Subcutaneous adipose tissue (tissue), 4 donors: ENCODE results near the gene CCDC117. TPM values are rescaled to one million over a fixed set of nuclear protein-coding genes. Genes with fewer than 3 reads are reported as not detected.

Source experiments
- total RNA-seq, 4 donors: library from RNA; depleted of rRNA; stranded (reverse); fragments of >200 nt; gene quantifications; one replicate each; pipeline ENCODE4 v1.1.0, GENCODE V29; 2016
- TF ChIP-seq, protein P1 (sequence below): fragments of 450-650 bp; IDR thresholded peaks from one replicate; pipeline ENCODE4 v1.5.1; 2016; ENCODE audit warnings: low read depth, mild to moderate bottlenecking, control low read depth, antibody characterized with exemption, moderate library complexity

CCDC117 gene
- total RNA-seq, 4 donors from 2014 or later: 17.1 to 21.5 (median 18.4) TPM

DNA sequence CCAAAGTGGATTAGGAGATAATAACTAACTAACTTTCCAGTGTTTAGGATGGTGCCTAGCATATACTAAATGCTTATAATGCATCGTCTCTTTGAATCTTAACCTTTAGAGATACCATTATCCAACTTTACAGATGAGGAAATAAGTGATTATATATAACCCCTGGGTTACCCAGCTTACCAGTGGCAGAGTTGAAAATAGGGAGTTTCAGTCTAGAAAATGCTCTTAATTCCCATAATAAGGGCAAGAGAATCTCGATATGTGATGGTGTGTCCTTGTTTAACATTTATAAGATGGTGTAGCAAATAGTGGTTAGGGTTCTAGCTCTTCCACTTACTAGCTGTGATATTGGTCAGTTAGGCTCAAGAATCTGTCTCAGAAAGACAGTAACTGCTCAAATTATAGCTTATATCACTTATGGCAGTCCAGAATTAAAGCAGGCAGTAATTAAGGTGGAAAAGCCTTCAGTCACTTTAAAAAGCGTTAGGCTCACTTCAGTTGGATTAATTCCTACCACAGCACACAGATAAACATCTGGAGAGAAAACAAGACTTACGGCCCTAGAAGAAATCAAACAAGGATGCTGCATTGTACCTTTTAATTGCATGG, 21.6 kb downstream of the CCDC117 start:
- TF ChIP-seq, protein P1, sequence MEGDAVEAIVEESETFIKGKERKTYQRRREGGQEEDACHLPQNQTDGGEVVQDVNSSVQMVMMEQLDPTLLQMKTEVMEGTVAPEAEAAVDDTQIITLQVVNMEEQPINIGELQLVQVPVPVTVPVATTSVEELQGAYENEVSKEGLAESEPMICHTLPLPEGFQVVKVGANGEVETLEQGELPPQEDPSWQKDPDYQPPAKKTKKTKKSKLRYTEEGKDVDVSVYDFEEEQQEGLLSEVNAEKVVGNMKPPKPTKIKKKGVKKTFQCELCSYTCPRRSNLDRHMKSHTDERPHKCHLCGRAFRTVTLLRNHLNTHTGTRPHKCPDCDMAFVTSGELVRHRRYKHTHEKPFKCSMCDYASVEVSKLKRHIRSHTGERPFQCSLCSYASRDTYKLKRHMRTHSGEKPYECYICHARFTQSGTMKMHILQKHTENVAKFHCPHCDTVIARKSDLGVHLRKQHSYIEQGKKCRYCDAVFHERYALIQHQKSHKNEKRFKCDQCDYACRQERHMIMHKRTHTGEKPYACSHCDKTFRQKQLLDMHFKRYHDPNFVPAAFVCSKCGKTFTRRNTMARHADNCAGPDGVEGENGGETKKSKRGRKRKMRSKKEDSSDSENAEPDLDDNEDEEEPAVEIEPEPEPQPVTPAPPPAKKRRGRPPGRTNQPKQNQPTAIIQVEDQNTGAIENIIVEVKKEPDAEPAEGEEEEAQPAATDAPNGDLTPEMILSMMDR: no peak

DNA sequence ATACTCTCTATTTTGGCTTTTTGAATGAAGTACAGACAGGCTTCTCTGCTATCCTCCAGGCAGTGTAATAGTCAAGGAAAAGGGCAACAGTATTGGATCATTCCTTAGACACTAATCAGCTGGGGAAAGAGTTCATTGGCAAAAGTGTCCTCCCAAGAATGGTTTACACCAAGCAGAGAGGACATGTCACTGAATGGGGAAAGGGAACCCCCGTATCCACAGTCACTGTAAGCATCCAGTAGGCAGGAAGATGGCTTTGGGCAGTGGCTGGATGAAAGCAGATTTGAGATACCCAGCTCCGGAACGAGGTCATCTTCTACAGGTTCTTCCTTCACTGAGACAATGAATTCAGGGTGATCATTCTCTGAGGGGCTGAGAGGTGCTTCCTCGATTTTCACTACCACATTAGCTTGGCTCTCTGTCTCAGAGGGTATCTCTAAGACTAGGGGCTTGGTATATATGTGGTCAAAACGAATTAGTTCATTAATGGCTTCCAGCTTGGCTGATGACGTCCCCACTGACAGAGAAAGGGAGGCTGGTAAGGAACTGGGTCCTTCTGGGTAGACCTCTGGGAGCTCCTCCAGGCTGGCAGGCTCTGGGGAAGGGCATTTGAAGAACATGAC, 22.7 kb downstream of the CCDC117 start:
- TF ChIP-seq, protein P1: no peak

DNA sequence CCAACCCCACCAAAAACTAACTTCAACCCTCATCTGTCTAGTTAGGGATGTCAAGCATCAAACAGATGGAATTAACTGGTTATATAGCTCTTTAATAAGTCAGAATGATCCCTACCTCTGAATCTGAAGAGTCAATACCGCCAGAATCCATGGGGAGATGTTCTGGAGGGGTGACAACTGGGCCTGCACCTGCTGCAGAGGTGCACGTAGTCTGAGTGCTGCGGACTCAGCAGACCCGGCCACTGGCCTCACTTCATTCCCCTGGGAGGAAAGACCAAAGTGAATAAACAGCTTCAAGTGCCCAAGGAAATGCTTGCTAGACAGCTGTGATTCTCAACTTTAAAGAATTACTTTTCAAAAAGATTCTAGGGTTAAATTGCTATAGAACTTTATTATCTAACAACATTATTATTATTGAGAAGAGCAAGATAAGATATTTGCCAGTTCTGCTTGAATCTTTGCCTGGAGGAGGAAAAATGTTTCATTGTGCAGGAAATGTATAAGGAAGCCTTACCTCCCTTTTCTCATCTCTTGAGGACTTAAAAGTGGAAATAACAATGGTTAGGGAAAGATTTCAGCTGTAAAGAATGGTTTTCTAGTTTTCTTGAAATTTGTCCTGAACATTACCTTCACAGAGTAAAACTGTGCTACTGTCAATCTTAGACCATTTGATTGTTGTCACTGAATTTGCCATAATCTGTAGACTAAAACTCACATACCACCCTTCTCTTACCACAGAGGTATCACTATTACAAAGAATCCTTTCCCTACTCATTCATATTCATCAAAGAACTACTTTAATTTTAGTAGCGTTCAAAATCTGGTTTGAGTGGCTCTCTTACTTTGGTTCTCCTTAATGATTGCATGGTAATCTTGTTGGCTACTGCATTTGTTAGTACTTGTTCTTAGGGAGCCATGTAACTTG, 23.7 kb downstream of the CCDC117 start:
- TF ChIP-seq, protein P1: no peak

DNA sequence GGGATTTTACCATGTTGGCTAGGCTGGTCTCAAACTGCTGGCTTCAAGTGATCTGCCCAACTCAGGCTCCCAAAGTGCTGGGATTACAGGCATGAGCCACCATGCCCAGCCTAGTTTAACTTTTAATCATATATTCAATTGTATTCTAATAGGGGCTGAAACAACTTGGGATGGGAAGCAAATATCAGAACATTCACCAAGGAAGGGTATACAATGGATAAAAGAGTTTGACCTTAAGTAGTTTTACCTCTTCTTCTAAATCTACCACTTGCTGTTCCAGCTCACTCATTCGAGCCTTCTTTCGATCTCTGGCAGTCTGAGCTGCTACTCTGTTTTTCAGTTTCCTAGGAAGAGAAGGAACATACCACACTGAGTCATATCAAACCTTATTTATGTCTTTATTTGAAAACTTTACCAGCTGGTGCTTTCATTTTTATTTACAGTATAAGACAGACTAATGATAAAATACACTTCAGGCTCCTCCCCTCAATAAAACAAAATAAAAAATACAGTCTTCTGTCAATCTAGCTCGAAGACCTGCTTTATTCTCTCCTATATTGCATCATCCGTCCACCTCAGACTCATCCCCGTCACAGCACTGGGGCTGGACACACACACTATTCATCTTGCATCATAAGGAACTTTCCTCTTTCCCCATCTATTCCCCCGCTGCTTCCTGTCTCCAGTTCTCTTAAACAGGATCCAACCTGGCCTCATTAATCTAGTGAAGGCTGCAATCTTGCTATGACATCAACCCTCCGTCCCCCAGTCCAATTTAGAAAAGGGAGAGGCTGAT, 26.5 kb downstream of the CCDC117 start:
- TF ChIP-seq, protein P1: no peak

DNA sequence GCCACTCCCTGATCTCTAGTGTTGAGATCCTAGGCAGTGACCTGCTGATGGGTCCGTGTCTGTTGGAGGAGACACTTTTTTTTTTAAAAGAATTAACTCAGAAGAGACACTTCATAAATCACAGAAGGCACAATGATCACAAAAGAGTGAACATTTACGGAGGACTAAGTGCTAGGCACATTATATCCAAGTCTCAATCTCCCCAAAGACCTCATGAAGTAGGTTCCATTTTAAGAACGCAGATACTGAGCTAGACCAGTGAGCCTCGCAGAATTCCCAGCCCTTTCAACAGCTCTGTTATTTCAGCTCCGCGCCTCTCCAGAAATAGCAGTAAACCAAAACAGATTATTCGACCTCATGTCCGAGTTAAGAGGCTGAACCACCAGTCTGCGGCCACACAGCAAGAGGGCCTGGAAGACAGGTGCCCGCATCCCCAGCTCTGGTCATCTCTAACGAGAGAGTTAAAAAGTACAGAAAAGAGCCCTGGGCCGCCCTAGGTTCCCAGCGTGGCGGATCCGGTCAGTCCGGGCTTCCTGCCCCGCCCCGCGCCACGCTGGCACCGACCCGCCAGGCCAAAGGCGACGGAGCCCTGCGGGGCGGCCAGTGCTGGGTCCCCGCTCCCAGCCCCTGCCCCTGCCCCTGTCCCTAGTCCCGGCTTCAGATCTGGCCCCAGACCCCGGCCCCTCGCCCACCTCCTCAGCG, 27.3 kb downstream of the CCDC117 start:
- TF ChIP-seq, protein P1: no peak

DNA sequence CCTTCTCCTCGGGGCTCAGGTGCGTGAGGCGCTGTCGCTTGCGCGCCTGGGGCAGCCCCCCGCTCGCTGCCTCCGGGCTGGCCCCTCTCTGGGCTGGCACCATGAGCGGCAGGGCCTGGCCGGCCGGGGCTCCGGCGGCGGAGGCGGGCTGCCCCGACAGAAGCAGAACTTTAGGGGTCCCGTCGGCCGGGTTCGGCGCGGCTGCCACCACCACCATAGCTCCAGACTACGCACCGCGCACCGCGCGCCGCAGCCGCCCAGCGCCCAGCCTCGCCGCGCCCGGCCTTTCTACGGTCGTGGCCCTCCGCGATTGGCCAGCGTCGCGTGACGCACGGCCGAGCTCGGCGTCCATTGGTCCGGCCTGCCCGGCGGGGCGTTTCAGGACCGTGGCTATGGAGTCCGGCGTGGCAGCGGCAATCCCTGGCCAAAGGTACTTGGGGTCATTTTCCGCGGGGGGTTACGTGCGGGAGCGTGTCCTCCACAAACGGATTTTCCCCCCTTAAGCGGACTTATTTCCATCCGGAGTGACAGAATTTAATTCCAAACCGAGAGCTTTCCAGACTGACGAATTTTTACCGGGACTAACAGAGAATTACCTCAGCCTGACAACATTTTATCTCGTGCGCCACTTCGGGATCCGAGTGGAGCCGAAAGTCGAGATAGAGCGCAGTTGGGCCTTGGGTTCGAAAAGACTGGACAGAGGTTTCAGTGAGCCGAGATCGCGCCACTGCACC, 28.0 kb downstream of the CCDC117 start, which contains the start of gene XBP1:
TSS of gene XBP1 (minus strand) at position 262 of the 734 bp plus-strand sequence.
- TF ChIP-seq, protein P1: no peak
